NCI-H2196 treated with DMSO at 0.1 percent for 48 hours (cell line): Measurements from ENCODE around the gene MPP1.

Experiments used
- DNase-seq: peaks from one replicate; lab custom pipeline; 2025; ENCODE audit not compliant: unreplicated experiment; lab: John Stamatoyannopoulos, UW

MPP1 gene

GRCh38 chrX:154813801-154814200 is 8.5 kb upstream of the MPP1 start:
- no peak for DNase-seq

- DNase-seq, result no peak
Measured at GRCh38 chrX:154812341-154813101, 7.2 kb upstream of the MPP1 start.

- DNase-seq, result no peak
Measured at GRCh38 chrX:154809939-154810665, 4.8 kb upstream of the MPP1 start.

GRCh38 chrX:154806837-154807501 is 1.7 kb upstream of the MPP1 start:
- DNase-seq, result no peak

GRCh38 chrX:154805696-154806091 is 409 bp upstream of the MPP1 start:
- no peak for DNase-seq

DNA sequence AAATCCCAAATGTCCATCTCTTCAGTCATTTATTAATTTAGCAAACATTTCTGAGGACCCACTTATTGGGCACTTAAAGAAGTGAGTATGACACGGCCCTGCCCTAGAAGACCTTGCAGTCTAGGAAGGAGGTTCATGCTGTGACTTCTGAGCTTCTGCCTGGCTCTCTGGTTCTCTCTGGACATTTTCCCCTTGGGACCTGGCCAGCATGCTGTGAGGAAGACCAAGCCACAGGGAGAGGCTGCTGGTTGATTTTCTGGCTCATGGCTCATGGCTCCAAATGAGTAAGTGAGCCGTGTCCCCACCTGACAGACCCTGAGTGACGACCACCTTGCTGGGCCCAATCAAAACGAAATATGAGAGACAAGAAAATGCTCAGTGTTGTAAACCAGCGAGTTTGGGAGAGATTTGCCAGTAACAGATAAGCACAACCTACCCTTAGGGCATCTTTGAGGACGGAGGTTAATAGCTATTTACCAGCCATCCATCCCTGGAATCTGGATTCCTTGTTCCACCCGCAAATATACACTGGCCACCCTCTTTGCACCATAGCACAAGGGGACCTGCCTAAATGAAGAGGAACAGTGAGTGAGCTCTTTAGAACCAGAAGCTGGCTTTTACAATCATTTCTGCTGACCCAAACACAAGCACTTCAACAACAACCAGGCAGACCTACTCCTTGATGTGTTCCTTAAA is 876 bp downstream of the MPP1 start:
- no peak for DNase-seq

GRCh38 chrX:154802947-154803346 is 2.3 kb downstream of the MPP1 start:
- DNase-seq, result no peak

DNA sequence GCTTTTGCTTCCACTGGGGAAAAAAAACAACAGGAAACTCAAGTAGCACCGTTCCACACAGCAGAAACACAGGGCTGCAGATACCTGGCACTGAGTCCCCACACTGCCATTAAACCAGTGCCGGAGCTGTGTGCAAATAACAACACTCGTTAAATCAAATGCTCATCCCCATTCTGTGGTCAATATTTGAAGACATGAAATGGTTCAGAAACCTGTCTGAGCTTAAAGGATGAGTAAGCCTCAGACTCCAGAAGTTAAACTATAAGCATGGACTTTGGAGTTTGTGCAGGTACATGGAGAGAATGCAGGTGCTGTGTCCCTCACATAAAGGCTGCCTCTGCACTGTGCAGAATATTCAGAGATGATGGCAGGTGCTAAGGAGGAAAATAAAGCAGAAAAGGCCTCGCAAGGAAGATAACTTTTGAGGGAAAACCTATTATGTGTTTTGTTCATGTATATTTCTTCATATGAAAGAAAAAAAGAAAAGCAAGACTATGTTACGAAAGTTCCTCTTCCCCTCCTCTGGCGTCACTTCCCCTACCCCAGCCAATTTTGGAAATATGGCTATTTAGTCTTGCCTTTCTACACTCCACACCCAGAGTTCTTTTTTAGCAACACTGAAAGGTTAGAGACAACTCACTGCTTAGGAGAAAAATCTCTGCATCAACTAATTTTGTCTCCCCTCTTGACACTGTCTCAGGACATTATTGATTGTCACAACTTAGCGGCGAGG is 4.6 kb downstream of the MPP1 start:
- no peak for DNase-seq

DNA sequence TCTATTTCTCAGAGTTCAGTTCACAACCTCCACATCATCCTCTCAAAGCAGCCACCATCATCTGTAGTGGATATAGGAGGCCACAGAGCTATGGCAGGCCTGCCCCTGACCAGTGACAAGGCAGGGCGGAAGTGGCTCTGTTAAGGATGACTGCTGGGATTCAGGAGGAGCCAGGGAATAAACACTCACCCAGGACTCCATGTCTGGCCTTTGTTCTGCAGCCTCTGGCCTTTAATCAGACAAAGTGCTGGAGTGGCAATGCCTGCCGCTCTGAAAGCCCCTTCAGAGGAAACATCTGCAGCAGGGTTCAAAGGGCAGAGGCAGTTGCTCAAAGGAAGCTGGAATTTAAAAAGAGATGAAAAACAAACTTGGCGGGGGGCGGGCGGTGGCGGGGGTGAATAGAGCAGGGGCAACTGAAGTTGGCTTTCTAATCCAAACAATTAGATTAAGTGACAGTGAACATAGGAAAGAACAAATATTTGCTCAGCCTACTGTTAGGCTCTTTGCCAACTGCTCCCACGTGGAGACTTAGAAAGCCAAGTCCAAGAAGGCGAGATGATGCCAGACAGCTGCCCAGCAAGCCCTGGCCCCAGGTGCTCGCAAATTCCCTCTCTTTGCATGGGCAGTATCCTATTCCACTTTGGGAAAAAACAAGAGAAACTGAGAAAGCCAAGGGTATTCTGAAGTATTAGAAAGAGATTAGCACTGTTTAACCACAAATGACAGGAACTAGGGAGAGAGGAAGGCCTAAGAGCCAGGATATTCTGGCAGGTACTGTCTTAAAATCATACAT is 5.5 kb downstream of the MPP1 start:
- peak; percentile 88 for DNase-seq

GRCh38 chrX:154797006-154797405 is 8.3 kb downstream of the MPP1 start:
- no peak for DNase-seq

GRCh38 chrX:154795016-154795415 is 10.3 kb downstream of the MPP1 start:
- no peak for DNase-seq

DNA sequence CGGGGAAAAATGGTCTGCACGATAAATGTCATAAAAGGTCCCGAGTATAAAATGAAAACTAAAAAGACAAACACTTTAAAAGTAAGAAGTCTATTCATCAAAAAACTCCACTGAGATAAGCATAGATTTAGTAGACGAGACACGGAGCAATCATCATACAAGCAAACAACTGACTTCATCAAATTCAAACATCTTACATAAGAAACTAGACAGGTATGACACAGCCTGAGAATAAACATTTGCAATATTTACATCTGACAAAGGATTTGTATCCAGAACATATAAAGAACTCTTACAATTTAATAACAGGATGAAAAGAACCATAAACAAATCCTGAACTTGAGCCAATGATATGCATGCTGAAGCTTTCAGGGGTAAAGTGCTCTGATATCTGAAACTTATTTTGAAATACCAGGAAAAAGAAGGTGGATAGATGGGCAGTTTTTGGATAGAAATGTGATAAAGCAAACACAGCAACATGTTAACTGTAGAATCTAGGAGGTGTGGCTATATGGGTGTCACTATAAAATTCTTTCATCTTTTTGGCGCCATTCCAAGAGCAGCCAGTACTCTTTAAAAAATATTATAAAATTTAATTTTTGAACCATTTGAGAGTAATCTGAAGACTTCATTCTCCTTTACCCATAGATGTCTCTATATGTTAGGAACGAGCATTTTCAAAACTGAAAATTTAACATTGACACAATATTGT is 12.0 kb downstream of the MPP1 start:
- no peak for DNase-seq

- DNase-seq, result no peak
Measured at GRCh38 chrX:154791939-154792338, 13.3 kb downstream of the MPP1 start.

- DNase-seq, result no peak
Measured at GRCh38 chrX:154791467-154791866, 13.8 kb downstream of the MPP1 start.

DNA sequence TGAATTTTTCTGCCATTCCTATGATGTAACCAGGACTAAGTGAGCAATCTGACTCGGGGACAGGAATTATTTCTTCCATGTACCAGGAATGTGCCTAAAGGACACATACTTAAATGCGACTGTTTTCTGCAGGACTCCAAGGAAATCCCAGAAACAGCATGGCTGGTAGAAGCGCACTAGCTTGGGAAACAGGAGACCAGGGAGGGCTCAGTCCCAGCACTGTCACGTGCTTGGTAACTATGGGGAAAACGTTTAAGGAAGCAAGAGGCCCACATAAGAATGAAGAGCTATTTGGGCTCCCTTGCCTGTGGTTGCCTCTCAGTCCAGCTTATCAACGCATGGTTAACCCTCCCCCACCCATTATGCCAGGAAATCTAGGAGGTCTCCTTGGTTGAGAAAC is 19.6 kb downstream of the MPP1 start:
- DNase-seq, result no peak

- no peak for DNase-seq
Measured at GRCh38 chrX:154784149-154784995, 20.9 kb downstream of the MPP1 start.

DNA sequence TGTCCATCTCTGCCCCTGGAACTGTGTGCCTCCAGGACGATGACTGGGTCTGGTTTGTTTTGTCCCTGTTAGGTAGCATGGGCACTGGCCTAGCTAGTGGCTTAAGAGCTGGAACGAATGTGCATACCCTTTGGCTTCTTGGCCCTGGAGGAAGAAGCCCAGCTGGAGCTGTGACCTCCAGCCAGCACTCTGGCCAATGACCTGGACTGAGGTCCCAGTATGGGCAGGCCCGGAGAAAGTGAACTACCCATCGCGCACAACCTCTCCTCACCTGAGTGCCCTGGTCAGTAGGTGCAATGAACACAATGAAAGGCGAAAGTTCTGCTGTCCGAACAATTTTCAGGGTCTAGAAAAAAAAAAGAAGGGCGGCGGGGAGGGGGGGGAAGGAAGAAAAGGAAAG is 24.3 kb downstream of the MPP1 start:
- no peak for DNase-seq

GRCh38 chrX:154779261-154779660 is 26.0 kb downstream of the MPP1 start:
- no peak for DNase-seq
